Measurements from ENCODE around the gene ADSS1. TPM values are rescaled to one million over a fixed set of nuclear protein-coding genes. Genes with fewer than 3 reads are reported as not detected.

The ADSS1 gene
- total and polyA plus RNA-seq, 4 donors, result 1.8 to 18.8 (median 12.2) TPM

- peak overlapping the region; percentile 85 to 86 for H3K9ac ChIP-seq (ENCODE audit: low read depth in 1 of 2, low read length in 2 of 2)
- H3K9me3 ChIP-seq (ENCODE audit: control insufficient read depth in 4 of 4, low read length in 3 of 4), result no peaks in the 10 kb centered on the region
- peak overlapping the region; percentile 99 to 100 for H3K27ac ChIP-seq (ENCODE audit: low read depth in 1 of 2, low read length in 2 of 2)
- no peaks in the 10 kb centered on the region for H3K27me3 ChIP-seq (ENCODE audit: control insufficient read depth in 4 of 4, insufficient read depth in 4 of 4, low read length in 3 of 4)
- peak; percentile 68 for DNase-seq (ENCODE audit: low spot score)
- H3K4me1 ChIP-seq (ENCODE audit: control insufficient read depth in 4 of 4, insufficient read depth in 4 of 4, low read length in 3 of 4), result peaks cover 19 to 64% (median 54%) of the 10 kb centered on the region in 4 donors
- no peak overlapping the region for H3K4me3 ChIP-seq (ENCODE audit: low read depth in 1 of 3, low read length in 3 of 3)
- no peak for TF ChIP-seq HNF4G (IDR thresholded peaks at IDR 0.05)
- TF ChIP-seq EGR1 (IDR thresholded peaks at IDR 0.05; ENCODE audit: low read depth in 2 of 2), result peak in 1 of 2 donors; percentile 88
- peak; percentile 99 to 100 for TF ChIP-seq RXRA (IDR thresholded peaks at IDR 0.05)
- peak; percentile 53 for TF ChIP-seq FOXA1 (IDR thresholded peaks at IDR 0.05)
- TF ChIP-seq JUND (IDR thresholded peaks at IDR 0.05), result peak in 1 of 2 donors; percentile 84
- peak; percentile 92 for TF ChIP-seq YY1 (IDR thresholded peaks at IDR 0.05)
- peak; percentile 64 for TF ChIP-seq FOXA2 (IDR thresholded peaks at IDR 0.05)
- TF ChIP-seq, protein P1, sequence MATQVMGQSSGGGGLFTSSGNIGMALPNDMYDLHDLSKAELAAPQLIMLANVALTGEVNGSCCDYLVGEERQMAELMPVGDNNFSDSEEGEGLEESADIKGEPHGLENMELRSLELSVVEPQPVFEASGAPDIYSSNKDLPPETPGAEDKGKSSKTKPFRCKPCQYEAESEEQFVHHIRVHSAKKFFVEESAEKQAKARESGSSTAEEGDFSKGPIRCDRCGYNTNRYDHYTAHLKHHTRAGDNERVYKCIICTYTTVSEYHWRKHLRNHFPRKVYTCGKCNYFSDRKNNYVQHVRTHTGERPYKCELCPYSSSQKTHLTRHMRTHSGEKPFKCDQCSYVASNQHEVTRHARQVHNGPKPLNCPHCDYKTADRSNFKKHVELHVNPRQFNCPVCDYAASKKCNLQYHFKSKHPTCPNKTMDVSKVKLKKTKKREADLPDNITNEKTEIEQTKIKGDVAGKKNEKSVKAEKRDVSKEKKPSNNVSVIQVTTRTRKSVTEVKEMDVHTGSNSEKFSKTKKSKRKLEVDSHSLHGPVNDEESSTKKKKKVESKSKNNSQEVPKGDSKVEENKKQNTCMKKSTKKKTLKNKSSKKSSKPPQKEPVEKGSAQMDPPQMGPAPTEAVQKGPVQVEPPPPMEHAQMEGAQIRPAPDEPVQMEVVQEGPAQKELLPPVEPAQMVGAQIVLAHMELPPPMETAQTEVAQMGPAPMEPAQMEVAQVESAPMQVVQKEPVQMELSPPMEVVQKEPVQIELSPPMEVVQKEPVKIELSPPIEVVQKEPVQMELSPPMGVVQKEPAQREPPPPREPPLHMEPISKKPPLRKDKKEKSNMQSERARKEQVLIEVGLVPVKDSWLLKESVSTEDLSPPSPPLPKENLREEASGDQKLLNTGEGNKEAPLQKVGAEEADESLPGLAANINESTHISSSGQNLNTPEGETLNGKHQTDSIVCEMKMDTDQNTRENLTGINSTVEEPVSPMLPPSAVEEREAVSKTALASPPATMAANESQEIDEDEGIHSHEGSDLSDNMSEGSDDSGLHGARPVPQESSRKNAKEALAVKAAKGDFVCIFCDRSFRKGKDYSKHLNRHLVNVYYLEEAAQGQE (IDR thresholded peaks at IDR 0.05), result peak; percentile 89
- TF ChIP-seq HNF4A (conservative IDR thresholded peaks at IDR 0.05), result peak; percentile 91 to 92
- TF ChIP-seq SP1 (IDR thresholded peaks at IDR 0.05), result peak; percentile 98
- TF ChIP-seq RAD21 (IDR thresholded peaks at IDR 0.05), result peak in 1 of 2 donors; percentile 68
- TF ChIP-seq, protein P2, sequence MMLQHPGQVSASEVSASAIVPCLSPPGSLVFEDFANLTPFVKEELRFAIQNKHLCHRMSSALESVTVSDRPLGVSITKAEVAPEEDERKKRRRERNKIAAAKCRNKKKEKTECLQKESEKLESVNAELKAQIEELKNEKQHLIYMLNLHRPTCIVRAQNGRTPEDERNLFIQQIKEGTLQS (IDR thresholded peaks at IDR 0.05), result no peak
- TF ChIP-seq, protein P3, sequence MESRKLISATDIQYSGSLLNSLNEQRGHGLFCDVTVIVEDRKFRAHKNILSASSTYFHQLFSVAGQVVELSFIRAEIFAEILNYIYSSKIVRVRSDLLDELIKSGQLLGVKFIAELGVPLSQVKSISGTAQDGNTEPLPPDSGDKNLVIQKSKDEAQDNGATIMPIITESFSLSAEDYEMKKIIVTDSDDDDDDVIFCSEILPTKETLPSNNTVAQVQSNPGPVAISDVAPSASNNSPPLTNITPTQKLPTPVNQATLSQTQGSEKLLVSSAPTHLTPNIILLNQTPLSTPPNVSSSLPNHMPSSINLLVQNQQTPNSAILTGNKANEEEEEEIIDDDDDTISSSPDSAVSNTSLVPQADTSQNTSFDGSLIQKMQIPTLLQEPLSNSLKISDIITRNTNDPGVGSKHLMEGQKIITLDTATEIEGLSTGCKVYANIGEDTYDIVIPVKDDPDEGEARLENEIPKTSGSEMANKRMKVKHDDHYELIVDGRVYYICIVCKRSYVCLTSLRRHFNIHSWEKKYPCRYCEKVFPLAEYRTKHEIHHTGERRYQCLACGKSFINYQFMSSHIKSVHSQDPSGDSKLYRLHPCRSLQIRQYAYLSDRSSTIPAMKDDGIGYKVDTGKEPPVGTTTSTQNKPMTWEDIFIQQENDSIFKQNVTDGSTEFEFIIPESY (IDR thresholded peaks at IDR 0.05), result peak; percentile 97
- peak in 1 of 2 donors; percentile 40 for TF ChIP-seq GABPA (IDR thresholded peaks at IDR 0.05 in 1 of 2, conservative IDR thresholded peaks at IDR 0.05 in 1 of 2)
- TF ChIP-seq, protein P4, sequence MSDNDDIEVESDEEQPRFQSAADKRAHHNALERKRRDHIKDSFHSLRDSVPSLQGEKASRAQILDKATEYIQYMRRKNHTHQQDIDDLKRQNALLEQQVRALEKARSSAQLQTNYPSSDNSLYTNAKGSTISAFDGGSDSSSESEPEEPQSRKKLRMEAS (IDR thresholded peaks at IDR 0.05), result no peak
- TF ChIP-seq, protein P5, sequence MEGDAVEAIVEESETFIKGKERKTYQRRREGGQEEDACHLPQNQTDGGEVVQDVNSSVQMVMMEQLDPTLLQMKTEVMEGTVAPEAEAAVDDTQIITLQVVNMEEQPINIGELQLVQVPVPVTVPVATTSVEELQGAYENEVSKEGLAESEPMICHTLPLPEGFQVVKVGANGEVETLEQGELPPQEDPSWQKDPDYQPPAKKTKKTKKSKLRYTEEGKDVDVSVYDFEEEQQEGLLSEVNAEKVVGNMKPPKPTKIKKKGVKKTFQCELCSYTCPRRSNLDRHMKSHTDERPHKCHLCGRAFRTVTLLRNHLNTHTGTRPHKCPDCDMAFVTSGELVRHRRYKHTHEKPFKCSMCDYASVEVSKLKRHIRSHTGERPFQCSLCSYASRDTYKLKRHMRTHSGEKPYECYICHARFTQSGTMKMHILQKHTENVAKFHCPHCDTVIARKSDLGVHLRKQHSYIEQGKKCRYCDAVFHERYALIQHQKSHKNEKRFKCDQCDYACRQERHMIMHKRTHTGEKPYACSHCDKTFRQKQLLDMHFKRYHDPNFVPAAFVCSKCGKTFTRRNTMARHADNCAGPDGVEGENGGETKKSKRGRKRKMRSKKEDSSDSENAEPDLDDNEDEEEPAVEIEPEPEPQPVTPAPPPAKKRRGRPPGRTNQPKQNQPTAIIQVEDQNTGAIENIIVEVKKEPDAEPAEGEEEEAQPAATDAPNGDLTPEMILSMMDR (IDR thresholded peaks at IDR 0.05; ENCODE audit: low read depth, low read length, missing input control), result no peak
- TF ChIP-seq TAF1 (conservative IDR thresholded peaks at IDR 0.05), result no peak
- TF ChIP-seq NR2F2 (IDR thresholded peaks at IDR 0.05), result peak; percentile 100
- peaks cover 0 to 15% (median 9%) of the 10 kb centered on the region in 4 donors for H3K36me3 ChIP-seq (ENCODE audit: control insufficient read depth in 4 of 4, insufficient read depth in 3 of 4, low read depth in 1 of 4, low read length in 3 of 4)
- WGBS, result 22% methylated on average over 26 of the region's 26 CpGs
Measured at GRCh38 chr14:104735830-104736642, 12.0 kb downstream of the ADSS1 start.
